ENCODE results near the gene PORCN. TPM values are rescaled to one million over a fixed set of nuclear protein-coding genes. Genes with fewer than 3 reads are reported as not detected.

The PORCN gene
- total and polyA plus RNA-seq, 7 donors, result 1.2 to 13.3 (median 12.2) TPM

DNA sequence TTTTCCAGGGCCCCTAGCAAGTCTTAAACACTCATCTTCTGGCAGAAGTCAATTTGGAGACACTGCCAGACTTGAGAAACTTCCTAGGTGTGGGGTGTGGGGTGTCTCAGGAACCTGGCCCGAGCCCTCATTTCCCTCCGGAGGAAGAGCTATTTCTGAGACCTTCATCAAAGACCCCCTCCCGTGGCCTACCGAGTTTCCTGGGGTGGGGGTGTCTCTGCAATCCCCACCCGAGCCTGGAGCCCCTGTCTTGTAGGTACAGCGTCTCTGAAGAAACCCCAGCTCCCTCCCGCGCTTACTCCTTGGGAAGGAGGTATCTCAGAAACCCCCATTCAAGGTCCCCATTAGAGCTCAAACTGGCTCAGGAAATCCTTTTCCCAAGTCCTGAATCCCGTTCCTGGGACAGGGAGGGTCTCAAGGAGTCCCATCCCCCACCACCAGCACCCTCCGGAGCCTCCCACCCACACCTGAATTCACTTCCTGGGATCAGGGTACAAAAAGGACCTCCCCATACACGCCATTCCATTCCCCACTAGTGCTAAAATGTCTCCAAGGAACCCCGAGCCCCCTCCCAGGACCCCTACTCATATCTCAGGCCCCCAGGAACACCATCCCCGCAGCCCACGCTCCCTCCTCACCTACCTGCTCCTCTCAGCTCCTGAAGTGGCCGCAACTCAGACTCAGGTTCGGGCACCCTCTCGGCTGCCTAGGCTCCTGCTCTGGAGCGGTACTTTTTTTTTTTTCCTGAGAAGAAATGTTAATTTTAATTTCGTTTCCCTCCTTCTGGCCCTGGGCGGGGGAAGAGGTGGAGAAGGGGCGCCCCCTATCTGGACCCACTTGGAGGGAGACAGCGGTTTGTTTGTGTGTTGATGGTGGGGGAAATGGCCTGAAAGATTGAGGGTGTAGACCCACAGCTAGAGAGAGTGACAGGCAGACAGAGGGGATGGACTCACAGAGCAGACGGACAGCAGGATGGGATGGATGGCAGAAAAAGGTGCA is 39.8 kb upstream of the PORCN start:
- 9 to 15% methylated on average over 23 of the region's 23 CpGs for WGBS, 2 donors
- H3K4me3 ChIP-seq, result peak overlapping the region in 3 of 4 donors; percentile 17 to 28 (median 21)
- DNase-seq, result peak; percentile 52

DNA sequence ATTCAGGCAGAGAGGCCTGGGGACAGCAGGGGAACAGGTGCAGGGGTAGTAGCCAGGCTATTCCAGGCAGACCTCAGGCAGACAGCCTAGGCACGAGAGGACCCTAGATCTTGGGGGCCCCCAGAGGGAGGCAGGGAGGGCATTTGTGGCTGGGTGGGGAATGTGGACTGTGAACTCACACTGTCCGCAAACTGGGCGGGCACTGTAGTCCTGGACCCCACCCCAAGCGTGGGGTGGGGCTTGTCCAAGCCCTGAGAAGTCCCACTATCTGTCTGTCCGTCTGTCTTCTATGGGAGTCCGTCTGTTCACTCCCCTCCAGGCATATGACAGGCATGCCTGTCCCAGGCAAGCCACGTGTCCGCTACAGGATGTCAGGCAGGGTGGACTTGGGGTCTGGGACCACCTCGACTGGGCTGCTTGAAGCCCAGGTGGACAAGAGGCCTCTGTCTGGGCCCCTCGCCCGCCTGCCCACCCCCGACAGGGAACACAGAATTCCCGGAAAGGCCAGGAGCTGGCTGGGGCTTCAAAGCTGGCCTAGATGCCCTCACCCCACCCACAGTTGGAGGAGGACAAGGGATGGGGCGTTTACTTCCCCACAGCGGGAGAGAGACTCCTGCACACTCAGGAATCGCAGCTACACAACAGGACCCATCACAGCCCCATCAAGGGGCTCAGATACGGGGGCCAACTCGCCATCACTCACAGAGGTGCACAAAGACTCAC is 38.5 kb upstream of the PORCN start, which contains the start of gene SLC38A5:
SLC38A5 (minus strand) TSS at position 151 of the 723 bp plus-strand sequence. CDS start 2,336 bp downstream, outside the sequence.
- intact Hi-C loops (cut with DNase I), result loop anchor here (10.0 kb wide), 1 partner anchor 395 kb away; the partner anchor contains the start of gene ZNF630
- no peak for DNase-seq
- TF ChIP-seq POLR2A (IDR thresholded peaks at IDR 0.05) (no peak), EP300 (IDR thresholded peaks at IDR 0.05) (no peak), POLR2AphosphoS5 (IDR thresholded peaks at IDR 0.05) (no peak)
- TF ChIP-seq, protein P1, sequence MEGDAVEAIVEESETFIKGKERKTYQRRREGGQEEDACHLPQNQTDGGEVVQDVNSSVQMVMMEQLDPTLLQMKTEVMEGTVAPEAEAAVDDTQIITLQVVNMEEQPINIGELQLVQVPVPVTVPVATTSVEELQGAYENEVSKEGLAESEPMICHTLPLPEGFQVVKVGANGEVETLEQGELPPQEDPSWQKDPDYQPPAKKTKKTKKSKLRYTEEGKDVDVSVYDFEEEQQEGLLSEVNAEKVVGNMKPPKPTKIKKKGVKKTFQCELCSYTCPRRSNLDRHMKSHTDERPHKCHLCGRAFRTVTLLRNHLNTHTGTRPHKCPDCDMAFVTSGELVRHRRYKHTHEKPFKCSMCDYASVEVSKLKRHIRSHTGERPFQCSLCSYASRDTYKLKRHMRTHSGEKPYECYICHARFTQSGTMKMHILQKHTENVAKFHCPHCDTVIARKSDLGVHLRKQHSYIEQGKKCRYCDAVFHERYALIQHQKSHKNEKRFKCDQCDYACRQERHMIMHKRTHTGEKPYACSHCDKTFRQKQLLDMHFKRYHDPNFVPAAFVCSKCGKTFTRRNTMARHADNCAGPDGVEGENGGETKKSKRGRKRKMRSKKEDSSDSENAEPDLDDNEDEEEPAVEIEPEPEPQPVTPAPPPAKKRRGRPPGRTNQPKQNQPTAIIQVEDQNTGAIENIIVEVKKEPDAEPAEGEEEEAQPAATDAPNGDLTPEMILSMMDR (IDR thresholded peaks at IDR 0.05), result no peak
- Histone ChIP-seq H3K27me3 (no peaks in the 10 kb centered on the region), H3K4me1 (peaks cover 0 to 17% (median 1%) of the 10 kb centered on the region in 4 donors), H3K4me3 (peak within 1 kb of the TSS in 2 of 4 donors; percentile 12 to 28), H3K9me3 (no peaks in the 10 kb centered on the region), H3K27ac (no peak within 1 kb of the TSS), H3K36me3 (no peaks in the 10 kb centered on the region)
- WGBS, 2 donors, result 62 to 84% methylated on average over 18 of the region's 18 CpGs

More for the DNA sequence above, 39.8 kb upstream of the PORCN start:
- Histone ChIP-seq H3K4me1 (peaks cover 0 to 11% (median 0%) of the 10 kb centered on the region in 4 donors), H3K27ac (no peak overlapping the region), H3K27me3 (no peaks in the 10 kb centered on the region), H3K9me3 (no peaks in the 10 kb centered on the region), H3K36me3 (no peaks in the 10 kb centered on the region)
- intact Hi-C loops (cut with DNase I), result no loop called here
- no peak for TF ChIP-seq POLR2A (IDR thresholded peaks at IDR 0.05)
- no peak for TF ChIP-seq POLR2AphosphoS5 (IDR thresholded peaks at IDR 0.05)
- no peak for TF ChIP-seq EP300 (IDR thresholded peaks at IDR 0.05)
- TF ChIP-seq, protein P1 (IDR thresholded peaks at IDR 0.05), result no peak

DNA sequence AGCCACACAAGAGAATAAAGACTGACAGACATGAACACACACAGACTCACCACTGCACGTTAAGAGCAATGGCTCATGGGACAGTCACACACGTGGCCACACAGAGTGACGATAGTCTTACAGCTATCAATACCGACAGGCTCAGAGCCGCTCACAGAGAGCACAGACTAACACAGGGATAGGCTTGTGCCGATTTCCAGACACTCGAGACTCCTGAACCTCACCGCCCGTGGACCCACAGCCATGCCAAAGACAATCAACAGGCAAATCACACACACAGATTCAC is 38.0 kb upstream of the PORCN start:
- H3K27me3 ChIP-seq, result no peaks in the 10 kb centered on the region
- H3K9me3 ChIP-seq, result no peaks in the 10 kb centered on the region
- no peak for DNase-seq
- TF ChIP-seq POLR2AphosphoS5 (IDR thresholded peaks at IDR 0.05), result no peak
- no peak for TF ChIP-seq EP300 (IDR thresholded peaks at IDR 0.05)
- TF ChIP-seq POLR2A (IDR thresholded peaks at IDR 0.05), result no peak
- TF ChIP-seq, protein P1 (IDR thresholded peaks at IDR 0.05), result no peak
- H3K4me3 ChIP-seq, result no peak overlapping the region
- intact Hi-C loops (cut with DNase I), result loop anchor here (10.0 kb wide), 1 partner anchor 396 kb away; the partner anchor contains the start of gene ZNF630
- peaks cover 0 to 19% (median 2%) of the 10 kb centered on the region in 4 donors for H3K4me1 ChIP-seq
- 88 to 93% methylated on average over 9 of the region's 9 CpGs for WGBS, 2 donors
- no peaks in the 10 kb centered on the region for H3K36me3 ChIP-seq
- H3K27ac ChIP-seq, result no peak overlapping the region

DNA sequence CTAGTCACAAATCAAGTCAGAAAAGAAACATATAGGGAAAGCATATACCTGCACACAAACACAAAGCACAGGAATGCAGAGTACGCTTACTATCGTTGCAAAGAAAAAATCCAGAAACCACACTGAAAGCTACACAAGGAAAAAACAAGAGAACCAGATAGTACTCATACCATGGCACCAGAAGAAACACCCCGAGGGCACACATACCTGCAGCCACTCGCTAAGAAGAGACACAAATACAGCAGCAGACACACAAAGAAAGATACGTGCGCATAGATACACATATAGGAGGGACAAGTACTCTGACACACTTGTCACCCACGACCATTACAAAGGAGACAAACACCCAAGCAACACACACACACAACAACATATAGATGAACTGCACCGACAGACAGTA is 37.3 kb upstream of the PORCN start:
- WGBS, 2 donors, result 93 to 94% methylated on average over 8 of the region's 8 CpGs
- no peaks in the 10 kb centered on the region for H3K9me3 ChIP-seq
- intact Hi-C loops (cut with DNase I), result loop anchor here (10.0 kb wide), 1 partner anchor 397 kb away; the partner anchor contains the start of gene ZNF630
- H3K4me1 ChIP-seq, result peaks cover 0 to 19% (median 2%) of the 10 kb centered on the region in 4 donors
- no peaks in the 10 kb centered on the region for H3K27me3 ChIP-seq
- no peak overlapping the region for H3K27ac ChIP-seq
- no peak for TF ChIP-seq EP300 (IDR thresholded peaks at IDR 0.05)
- TF ChIP-seq POLR2A (IDR thresholded peaks at IDR 0.05), result no peak
- TF ChIP-seq, protein P1 (IDR thresholded peaks at IDR 0.05), result no peak
- TF ChIP-seq POLR2AphosphoS5 (IDR thresholded peaks at IDR 0.05), result no peak
- no peak for DNase-seq
- H3K36me3 ChIP-seq, result no peaks in the 10 kb centered on the region
- no peak overlapping the region for H3K4me3 ChIP-seq

Measured in sigmoid colon (tissue), 7 donors.